Vagina (tissue), 2 donors: ENCODE measurements around the gene C5orf47. TPM values are rescaled to one million over a fixed set of nuclear protein-coding genes. Genes with fewer than 3 reads are reported as not detected.

Source experiments
- DNase-seq, 2 donors: peaks; one replicate each; pipeline ENCODE4 v3.0.0-alpha.2; 2017; ENCODE audit errors: extremely low spot score in 2 of 2
- H3K27ac ChIP-seq: fragments of 200-600 bp; sonication (generic); one replicate; pipeline ENCODE4 v1.5.1; 2019
- H3K27me3 ChIP-seq: fragments of 200-600 bp; sonication (generic); one replicate; pipeline ENCODE4 v1.5.1; 2019
- H3K36me3 ChIP-seq, 2 donors: fragments of 200-600 bp; sonication (generic); one replicate each; pipeline ENCODE4 v1.5.1; 2017 to 2019
- H3K4me1 ChIP-seq: fragments of 200-600 bp; sonication (generic); one replicate; pipeline ENCODE4 v1.5.1; 2019
- H3K4me3 ChIP-seq, 2 donors: fragments of 200-600 bp; sonication (generic); 1 replicate in 1 of 2; 2 replicates in 1 of 2; pipeline ENCODE4 v1.5.1; 2016 to 2019
- H3K9me3 ChIP-seq: fragments of 200-600 bp; sonication (generic); one replicate; pipeline ENCODE4 v1.5.1; 2019
- CTCF ChIP-seq, 3 experiments: fragments of 450-650 bp in 2 of 3; fragments of 200-600 bp in 1 of 3; sonication (generic) in 1 of 3; IDR thresholded peaks; one replicate each; pipeline ENCODE4 v1.5.1; 2017 to 2019; ENCODE audit warnings: antibody characterized with exemption in 3 of 3, mild to moderate bottlenecking in 2 of 3, moderate library complexity in 2 of 3
- POLR2A ChIP-seq, 2 donors: fragments of 450-650 bp; IDR thresholded peaks; one replicate each; pipeline ENCODE4 v1.6.1; 2017; ENCODE audit warnings: antibody characterized with exemption in 2 of 2, mild to moderate bottlenecking in 2 of 2, moderate library complexity in 2 of 2
- POLR2AphosphoS5 ChIP-seq, 2 donors: sonication (generic); formaldehyde crosslinking; IDR thresholded peaks; one replicate each; pipeline ENCODE4 v1.9.0; 2017; ENCODE audit warnings: antibody characterized with exemption in 2 of 2, mild to moderate bottlenecking in 2 of 2, low read depth in 1 of 2; ENCODE audit not compliant: insufficient read depth in 1 of 2
- intact Hi-C: fragments of 100-400 bp; cut with DNase I; formaldehyde crosslinking; loops from one replicate; pipeline ENCODE4 v1.15.1; 2023
- total RNA-seq: library from RNA; depleted of rRNA; stranded (reverse); fragments of >200 nt; gene quantifications from one replicate; pipeline ENCODE4 v1.2.3, GENCODE V29; 2016

Gene C5orf47
- total RNA-seq, 1 donor from 2014 or later: not detected

GRCh38 chr5:174046558-174046957, 57.6 kb downstream of the C5orf47 start:
- no peak for DNase-seq
- H3K4me3 ChIP-seq: no peak overlapping the region
- TF ChIP-seq CTCF (IDR thresholded peaks at IDR 0.05): no peak
- TF ChIP-seq POLR2AphosphoS5 (IDR thresholded peaks at IDR 0.05; ENCODE audit: insufficient read depth in 1 of 2, low read depth in 1 of 2): no peak
- TF ChIP-seq POLR2A (IDR thresholded peaks at IDR 0.05): no peak
- intact Hi-C loops: loop anchor here (10.0 kb wide), 1 partner anchor 268 kb away; no protein-coding TSS in a partner anchor
- no peak overlapping the region for H3K27ac ChIP-seq
- no peaks in the 10 kb centered on the region for H3K36me3 ChIP-seq
- no peaks in the 10 kb centered on the region for H3K9me3 ChIP-seq
- H3K27me3 ChIP-seq: no peaks in the 10 kb centered on the region
- H3K4me1 ChIP-seq: no peaks in the 10 kb centered on the region

- H3K27ac ChIP-seq: no peak overlapping the region
- no peak for TF ChIP-seq POLR2A (IDR thresholded peaks at IDR 0.05)
- TF ChIP-seq CTCF (IDR thresholded peaks at IDR 0.05): no peak
- TF ChIP-seq POLR2AphosphoS5 (IDR thresholded peaks at IDR 0.05; ENCODE audit: insufficient read depth in 1 of 2, low read depth in 1 of 2): no peak
- H3K36me3 ChIP-seq: no peaks in the 10 kb centered on the region
- DNase-seq: no peak
- H3K27me3 ChIP-seq: no peaks in the 10 kb centered on the region
- intact Hi-C loops: loop anchor here (10.0 kb wide), 1 partner anchor 267 kb away; no protein-coding TSS in a partner anchor
- no peaks in the 10 kb centered on the region for H3K4me1 ChIP-seq
- H3K4me3 ChIP-seq: no peak overlapping the region
- H3K9me3 ChIP-seq: no peaks in the 10 kb centered on the region
Measured at GRCh38 chr5:174047472-174048099, 58.6 kb downstream of the C5orf47 start.

DNA sequence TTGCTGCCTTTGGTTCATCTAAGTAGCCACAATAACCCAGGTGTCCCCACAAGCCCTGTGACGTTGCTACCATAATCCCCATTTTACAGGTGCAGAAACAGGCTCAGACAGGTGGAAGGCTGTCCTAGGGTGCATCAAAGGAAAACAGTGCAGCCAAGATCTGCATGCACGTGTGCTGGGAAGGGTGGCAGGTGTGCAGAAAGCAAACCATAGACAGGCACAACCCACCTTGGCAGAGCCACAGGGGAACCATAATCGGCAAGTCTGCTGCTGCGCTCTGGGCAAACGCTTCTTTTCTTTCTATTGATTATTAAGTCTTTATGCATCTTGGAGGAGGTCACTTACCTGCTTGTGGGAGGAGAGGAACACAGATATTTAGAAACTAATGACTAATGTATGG, 63.7 kb downstream of the C5orf47 start:
- intact Hi-C loops: no loop called here
- H3K27me3 ChIP-seq: no peaks in the 10 kb centered on the region
- H3K9me3 ChIP-seq: no peaks in the 10 kb centered on the region
- no peak overlapping the region for H3K27ac ChIP-seq
- no peak overlapping the region for H3K4me3 ChIP-seq
- DNase-seq: no peak
- H3K36me3 ChIP-seq: no peaks in the 10 kb centered on the region
- no peaks in the 10 kb centered on the region for H3K4me1 ChIP-seq
- TF ChIP-seq POLR2A (IDR thresholded peaks at IDR 0.05) (no peak), POLR2AphosphoS5 (IDR thresholded peaks at IDR 0.05; ENCODE audit: insufficient read depth in 1 of 2, low read depth in 1 of 2) (no peak), CTCF (IDR thresholded peaks at IDR 0.05) (no peak)

DNA sequence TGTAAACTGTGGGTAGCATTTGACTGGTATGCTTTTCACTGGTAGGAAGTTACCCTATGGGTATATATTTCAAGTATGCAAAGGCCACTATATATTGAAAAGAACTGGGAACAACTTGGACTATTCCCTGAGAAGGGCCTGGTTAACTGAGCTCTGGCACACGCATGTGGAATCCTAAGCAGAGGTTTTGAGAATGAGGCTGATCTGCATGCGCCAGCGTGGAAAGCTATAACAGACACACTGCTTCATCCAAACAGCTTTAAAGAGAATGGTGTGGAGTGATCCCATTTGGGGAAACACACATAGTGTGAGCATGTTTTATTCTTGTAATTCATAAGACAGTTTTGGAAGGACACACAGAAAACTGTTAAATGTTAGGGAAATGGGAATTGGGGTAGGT, 64.9 kb downstream of the C5orf47 start:
- Histone ChIP-seq H3K4me3 (no peak overlapping the region), H3K27me3 (no peaks in the 10 kb centered on the region), H3K9me3 (no peaks in the 10 kb centered on the region), H3K36me3 (no peaks in the 10 kb centered on the region), H3K27ac (no peak overlapping the region), H3K4me1 (no peaks in the 10 kb centered on the region)
- no peak for DNase-seq
- intact Hi-C loops: no loop called here
- TF ChIP-seq CTCF (IDR thresholded peaks at IDR 0.05) (no peak), POLR2AphosphoS5 (IDR thresholded peaks at IDR 0.05; ENCODE audit: insufficient read depth in 1 of 2, low read depth in 1 of 2) (no peak), POLR2A (IDR thresholded peaks at IDR 0.05) (no peak)

Other genes with a start within 250 kb of the C5orf47 start
- 31.9 TPM for gene CPEB4, start 100.8 kb upstream of the C5orf47 start, total RNA-seq
- gene NSG2, start 56.5 kb downstream of the C5orf47 start, total RNA-seq: 7.1 TPM